NOMO-1 treated with dmso at 0.1 percent for 144 hours (cell line): Measurements from ENCODE around the gene ITM2C.

Experiments
- DNase-seq: peaks from one replicate; lab custom pipeline; 2025; ENCODE audit not compliant: unreplicated experiment; lab: John Stamatoyannopoulos, UW

Gene ITM2C

GRCh38 chr2:230905448-230906421 is 41.0 kb downstream of the ITM2C start:
- no peak for DNase-seq

GRCh38 chr2:230906471-230907230 is 41.9 kb downstream of the ITM2C start:
- no peak for DNase-seq

- DNase-seq: no peak
These were observed 42.8 kb downstream of the ITM2C start for GRCh38 chr2:230907361-230908091.

GRCh38 chr2:230908092-230908594 is 43.4 kb downstream of the ITM2C start:
- DNase-seq: no peak

- DNase-seq: no peak
These were observed 44.0 kb downstream of the ITM2C start for GRCh38 chr2:230908595-230909191.

GRCh38 chr2:230909841-230910545 is 45.3 kb downstream of the ITM2C start:
- DNase-seq: no peak

GRCh38 chr2:230910546-230911177 is 45.9 kb downstream of the ITM2C start:
- no peak for DNase-seq

- no peak for DNase-seq
These were observed 47.3 kb downstream of the ITM2C start for GRCh38 chr2:230912046-230912445.

GRCh38 chr2:230912724-230913123 is 48.0 kb downstream of the ITM2C start:
- no peak for DNase-seq

GRCh38 chr2:230913406-230914143 is 48.8 kb downstream of the ITM2C start:
- DNase-seq: peak; percentile 64

GRCh38 chr2:230914886-230915285 is 50.1 kb downstream of the ITM2C start:
- DNase-seq: no peak

- DNase-seq: no peak
These were observed 50.6 kb downstream of the ITM2C start for GRCh38 chr2:230915319-230915718.

GRCh38 chr2:230916218-230916617 is 51.5 kb downstream of the ITM2C start:
- DNase-seq: no peak

- DNase-seq: no peak
These were observed 54.5 kb downstream of the ITM2C start for GRCh38 chr2:230919240-230919639.

GRCh38 chr2:230919681-230920080 is 54.9 kb downstream of the ITM2C start:
- DNase-seq: no peak

GRCh38 chr2:230920167-230920566 is 55.4 kb downstream of the ITM2C start:
- no peak for DNase-seq

- no peak for DNase-seq
These were observed 57.3 kb downstream of the ITM2C start for GRCh38 chr2:230921806-230922595.
